IMR-90 (cell line): Measurements from ENCODE around the gene MICU1. TPM values are rescaled to one million over a fixed set of nuclear protein-coding genes. Genes with fewer than 3 reads are reported as not detected.

ENCODE experiments used
- ATAC-seq: fragments of 200-7000 bp; cut with Tn5 transposase; 2 replicates; pipeline ENCODE4 v1.9.1; 2020; ENCODE audit warnings: low read depth, mild to moderate bottlenecking, moderate library complexity
- BruUV-seq: library from RNA; stranded (reverse); fragments of 400-500 nt; replicated peaks from 2 replicates; lab custom pipeline; 2021; lab: Mats Ljungman, UMichigan
- CTCF ChIA-PET: fragments of 300-600 bp; formaldehyde crosslinking; extraction: SDS; loops from one replicate; lab custom pipeline; 2021; ENCODE audit warnings: antibody characterized with exemption; lab: Yijun Ruan, JAX
- POLR2A ChIA-PET: fragments of 300-600 bp; sonication (Branson Sonifier 250); formaldehyde crosslinking; loops from one replicate; lab custom pipeline; 2022; ENCODE audit warnings: antibody characterized with exemption; ENCODE audit not compliant: unreplicated experiment; lab: Charles Lee
- DNase-seq: peaks from one replicate; pipeline ENCODE4 v3.0.0; 2013
- H2AFZ ChIP-seq: replicated peaks from 2 replicates; pipeline ENCODE3; 2013; ENCODE audit warnings: low read length, mild to moderate bottlenecking; ENCODE audit not compliant: poor library complexity
- H2AK5ac ChIP-seq: 2 replicates; pipeline ENCODE4 v1.6.1; 2013; ENCODE audit warnings: low read depth, low read length, inconsistent platforms
- H2AK9ac ChIP-seq: replicated peaks from 2 replicates; pipeline ENCODE3; 2013; ENCODE audit warnings: mild to moderate bottlenecking, low read depth, low read length, moderate library complexity; ENCODE audit not compliant: poor library complexity
- H2BK120ac ChIP-seq: 2 replicates; pipeline ENCODE4 v1.6.1; 2013; ENCODE audit warnings: low read depth, low read length, inconsistent platforms
- H2BK15ac ChIP-seq: 3 replicates; pipeline ENCODE4 v1.6.1; 2013; ENCODE audit warnings: low read depth, low read length, inconsistent platforms
- H2BK20ac ChIP-seq: 2 replicates; pipeline ENCODE4 v1.6.1; 2013; ENCODE audit warnings: low read depth, mild to moderate bottlenecking, inconsistent platforms, low read length, moderate library complexity
- H2BK5ac ChIP-seq: 2 replicates; pipeline ENCODE4 v1.6.1; 2013; ENCODE audit warnings: mild to moderate bottlenecking, low read depth, low read length, inconsistent platforms; ENCODE audit not compliant: poor library complexity, severe bottlenecking
- H3K14ac ChIP-seq: replicated peaks from 2 replicates; pipeline ENCODE4 v1.6.1; 2013; ENCODE audit warnings: low read depth, low read length, inconsistent platforms
- H3K18ac ChIP-seq: 2 replicates; pipeline ENCODE4 v1.6.1; 2013; ENCODE audit warnings: low read depth, low read length, control low read depth
- H3K23ac ChIP-seq: 2 replicates; pipeline ENCODE4 v1.6.1; 2013; ENCODE audit warnings: low read depth, low read length, inconsistent platforms
- H3K27ac ChIP-seq: 2 replicates; pipeline ENCODE4 v1.5.1; 2013; ENCODE audit warnings: mild to moderate bottlenecking, control low read depth, low read length; ENCODE audit not compliant: insufficient read depth
- H3K27me3 ChIP-seq: 2 replicates; pipeline ENCODE4 v1.6.1; 2013; ENCODE audit warnings: low read length; ENCODE audit not compliant: control insufficient read depth, insufficient read depth
- H3K36me3 ChIP-seq: 2 replicates; pipeline ENCODE4 v1.6.1; 2013; ENCODE audit warnings: low read length, mixed read lengths; ENCODE audit not compliant: control insufficient read depth, insufficient read depth
- H3K4ac ChIP-seq: 2 replicates; pipeline ENCODE4 v1.6.1; 2013; ENCODE audit warnings: low read depth, low read length, inconsistent platforms
- H3K4me1 ChIP-seq: 2 replicates; pipeline ENCODE4 v1.6.1; 2013; ENCODE audit warnings: low read length, mixed read lengths; ENCODE audit not compliant: control insufficient read depth, insufficient read depth
- H3K4me2 ChIP-seq: 2 replicates; pipeline ENCODE4 v1.6.1; 2013; ENCODE audit warnings: low read depth, mild to moderate bottlenecking, control low read depth, low read length, moderate library complexity
- H3K4me3 ChIP-seq: 2 replicates; pipeline ENCODE4 v1.5.1; 2013; ENCODE audit warnings: low read depth, mild to moderate bottlenecking, control low read depth, low read length, moderate library complexity; ENCODE audit not compliant: insufficient read depth
- H3K56ac ChIP-seq: 2 replicates; pipeline ENCODE4 v1.6.1; 2013; ENCODE audit warnings: low read length, inconsistent platforms; ENCODE audit not compliant: insufficient read depth; ENCODE audit errors: extremely low read depth
- H3K79me1 ChIP-seq, 2 experiments: 2 replicates each; pipeline ENCODE4 v1.6.1; 2013; ENCODE audit warnings: low read length in 2 of 2, inconsistent platforms in 1 of 2, low read depth in 1 of 2
- H3K9ac ChIP-seq: 2 replicates; pipeline ENCODE4 v1.6.1; 2013; ENCODE audit warnings: low read depth, low read length, control low read depth
- H3K9me1 ChIP-seq: 2 replicates; pipeline ENCODE4 v1.6.1; 2013; ENCODE audit warnings: low read length, inconsistent platforms; ENCODE audit not compliant: insufficient read depth
- H3K9me3 ChIP-seq: 2 replicates; pipeline ENCODE4 v1.6.1; 2013; ENCODE audit warnings: low read length; ENCODE audit not compliant: control insufficient read depth, insufficient read depth
- H4K20me1 ChIP-seq: 2 replicates; pipeline ENCODE4 v1.6.1; 2013; ENCODE audit warnings: low read length, inconsistent platforms; ENCODE audit not compliant: insufficient read depth
- H4K5ac ChIP-seq: 2 replicates; pipeline ENCODE4 v1.6.1; 2013; ENCODE audit warnings: mild to moderate bottlenecking, low read depth, low read length, control low read depth
- H4K8ac ChIP-seq, 2 experiments: 2 replicates each; pipeline ENCODE4 v1.6.1; 2013; ENCODE audit warnings: low read depth in 2 of 2, low read length in 2 of 2, control low read depth in 1 of 2, inconsistent platforms in 1 of 2
- H4K91ac ChIP-seq: 2 replicates; pipeline ENCODE4 v1.6.1; 2013; ENCODE audit warnings: low read depth, low read length, inconsistent platforms; ENCODE audit not compliant: insufficient read depth
- BHLHE40 ChIP-seq: fragments of 150-350 bp; IDR thresholded peaks from 2 replicates; pipeline ENCODE4 v1.6.1; 2016; ENCODE audit warnings: mild to moderate bottlenecking, low read depth, low read length
- CEBPB ChIP-seq: IDR thresholded peaks from 2 replicates; pipeline ENCODE4 v1.6.1; 2012; ENCODE audit warnings: low read depth, low read length, improper control_type of control experiment
- CHD1 ChIP-seq: IDR thresholded peaks from 2 replicates; pipeline ENCODE4 v1.6.1; 2012; ENCODE audit warnings: low read depth, low read length, improper control_type of control experiment
- FOS ChIP-seq: fragments of 150-350 bp; IDR thresholded peaks from 2 replicates; pipeline ENCODE4 v1.6.1; 2016; ENCODE audit warnings: low read depth, low read length
- MAFK ChIP-seq: IDR thresholded peaks from 2 replicates; pipeline ENCODE4 v1.6.1; 2012; ENCODE audit warnings: low read depth, low read length, improper control_type of control experiment
- MAZ ChIP-seq: IDR thresholded peaks from 2 replicates; pipeline ENCODE4 v1.6.1; 2012; ENCODE audit warnings: low read depth, mild to moderate bottlenecking, low read length, improper control_type of control experiment, moderate library complexity, borderline replicate concordance
- MXI1 ChIP-seq: IDR thresholded peaks from 2 replicates; pipeline ENCODE4 v1.6.1; 2012; ENCODE audit warnings: low read depth, mild to moderate bottlenecking, low read length, moderate library complexity, borderline replicate concordance
- NFE2L2 ChIP-seq: fragments of 150-350 bp; IDR thresholded peaks from 2 replicates; pipeline ENCODE4 v1.6.1; 2016; ENCODE audit warnings: low read depth, mild to moderate bottlenecking, low read length
- POLR2A ChIP-seq: IDR thresholded peaks from 2 replicates; pipeline ENCODE4 v1.6.1; 2012; ENCODE audit warnings: mild to moderate bottlenecking, low read depth, low read length
- RAD21 ChIP-seq: IDR thresholded peaks from 2 replicates; pipeline ENCODE4 v1.6.1; 2012; ENCODE audit warnings: low read length, improper control_type of control experiment
- RCOR1 ChIP-seq: IDR thresholded peaks from 2 replicates; pipeline ENCODE4 v1.6.1; 2012; ENCODE audit warnings: mild to moderate bottlenecking, low read length, improper control_type of control experiment; ENCODE audit not compliant: insufficient replicate concordance
- RFX5 ChIP-seq: IDR thresholded peaks from 2 replicates; pipeline ENCODE4 v1.8.0; 2012; ENCODE audit warnings: low read depth, mild to moderate bottlenecking, low read length, moderate library complexity
- SMC3 ChIP-seq: fragments of 150-350 bp; IDR thresholded peaks from 2 replicates; pipeline ENCODE4 v1.6.1; 2016; ENCODE audit warnings: low read depth, mild to moderate bottlenecking, antibody characterized with exemption, low read length, moderate library complexity
- WGBS, 2 experiments: methylation state at CpG; one replicate each; pipeline versions ENCODE4 v1.1.5 to v1.1.7; 2013; ENCODE audit warnings: missing lambda C conversion rate in 2 of 2; ENCODE audit not compliant: insufficient read length in 1 of 2; ENCODE audit errors: extremely low coverage in 2 of 2; 5-methylcytosine and 5-hydroxymethylcytosine counted together
- dilution Hi-C: fragments of 300-500 bp; cut with HindIII; formaldehyde crosslinking; loops from one replicate; pipeline ENCODE4 v1.14.3; 2018; ENCODE audit warnings: low sequenced_read_pairs; ENCODE audit not compliant: unreplicated experiment
- in situ Hi-C: fragments of 300-500 bp; cut with MboI; formaldehyde crosslinking; loops from 3 replicates; pipeline ENCODE4 v1.14.3; 2019; ENCODE audit warnings: low sequenced_read_pairs, inconsistent platforms, mixed read lengths
- intact Hi-C: fragments of 100-400 bp; cut with micrococcal nuclease; formaldehyde crosslinking; loops from 2 replicates; pipeline ENCODE4 v1.10.0; 2022
- polyA plus RNA-seq, 3 experiments: library from polyadenylated mRNA; depleted of rRNA; stranded (reverse); fragments of >200 nt; gene quantifications; 2 replicates each; pipeline ENCODE4 v1.2.3, GENCODE V29; 2012; ENCODE audit warnings: low replicate concordance in 1 of 3
- total RNA-seq: library from RNA; depleted of rRNA; stranded (reverse); fragments of >200 nt; gene quantifications from 2 replicates; pipeline ENCODE4 v1.2.3, GENCODE V29; 2012
- TF ChIP-seq, protein P1 (sequence below): fragments of 150-350 bp; IDR thresholded peaks from 2 replicates; pipeline ENCODE4 v1.6.1; 2017; ENCODE audit warnings: mild to moderate bottlenecking, antibody characterized with exemption, low read length, low read depth
- TF ChIP-seq, protein P2 (sequence below): fragments of 150-350 bp; IDR thresholded peaks from 2 replicates; pipeline ENCODE4 v1.6.1; 2016; ENCODE audit warnings: low read depth, mild to moderate bottlenecking, low read length, moderate library complexity, borderline replicate concordance
- TF ChIP-seq, protein P3 (sequence below): conservative IDR thresholded peaks from 2 replicates; pipeline ENCODE4 v1.5.1; 2012; ENCODE audit warnings: mild to moderate bottlenecking, low read depth, low read length, improper control_type of control experiment

MICU1 gene
- total and polyA plus RNA-seq, 2 of the 4 experiments (the other 2 are of a cell fraction), result 43.6 to 44.7 TPM

DNA sequence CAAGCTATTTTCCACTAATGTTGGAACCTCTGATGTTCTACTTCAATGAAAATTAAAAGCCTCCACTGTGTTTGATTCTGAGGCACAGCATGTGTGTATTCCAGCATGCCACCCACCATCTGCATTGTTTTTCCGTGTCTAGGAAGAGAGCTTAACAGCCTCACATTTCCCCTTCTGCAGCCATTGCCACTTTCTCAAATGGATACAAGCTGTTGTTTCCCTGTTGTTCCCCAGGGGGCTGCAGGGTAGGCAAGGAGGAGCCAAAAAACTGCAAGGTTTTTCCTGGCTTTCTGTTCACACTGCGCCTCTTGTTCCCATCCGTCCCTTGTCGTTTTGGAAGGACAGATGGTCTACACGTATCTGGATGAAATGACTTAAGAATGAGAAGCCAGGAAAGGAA lies 198.9 kb downstream of the MICU1 start:
- Histone ChIP-seq H3K23ac (no peak overlapping the region), H4K20me1 (no peaks in the 10 kb centered on the region), H2AK9ac (no peak overlapping the region), H4K91ac (no peak overlapping the region), H2BK15ac (no peak overlapping the region), H3K9me3 (no peaks in the 10 kb centered on the region), H3K56ac (no peak overlapping the region), H3K9ac (no peak overlapping the region), H2BK20ac (no peak overlapping the region), H3K4me3 (no peak overlapping the region), H2BK120ac (no peak overlapping the region), H3K79me1 (no peaks in the 10 kb centered on the region), H2BK5ac (no peak overlapping the region), H3K4ac (no peak overlapping the region), H3K4me1 (no peaks in the 10 kb centered on the region), H4K8ac (no peak overlapping the region), H2AFZ (no peak overlapping the region), H3K36me3 (peaks cover 5% of the 10 kb centered on the region), H3K9me1 (no peaks in the 10 kb centered on the region), H4K5ac (no peak overlapping the region), H3K27me3 (no peaks in the 10 kb centered on the region), H3K18ac (no peak overlapping the region), H3K14ac (no peak overlapping the region), H3K27ac (no peak overlapping the region), H2AK5ac (no peak overlapping the region), H3K4me2 (no peak overlapping the region)
- intact Hi-C loops, result no loop called here
- BruUV-seq, result no TSS peak
- no peak for DNase-seq
- TF ChIP-seq MAFK (no peak), MXI1 (no peak), CEBPB (no peak), POLR2A (no peak), SMC3 (no peak), NFE2L2 (no peak), RCOR1 (no peak), MAZ (no peak), FOS (no peak), CHD1 (no peak), RFX5 (no peak), RAD21 (no peak), BHLHE40 (no peak)
- TF ChIP-seq, protein P1, sequence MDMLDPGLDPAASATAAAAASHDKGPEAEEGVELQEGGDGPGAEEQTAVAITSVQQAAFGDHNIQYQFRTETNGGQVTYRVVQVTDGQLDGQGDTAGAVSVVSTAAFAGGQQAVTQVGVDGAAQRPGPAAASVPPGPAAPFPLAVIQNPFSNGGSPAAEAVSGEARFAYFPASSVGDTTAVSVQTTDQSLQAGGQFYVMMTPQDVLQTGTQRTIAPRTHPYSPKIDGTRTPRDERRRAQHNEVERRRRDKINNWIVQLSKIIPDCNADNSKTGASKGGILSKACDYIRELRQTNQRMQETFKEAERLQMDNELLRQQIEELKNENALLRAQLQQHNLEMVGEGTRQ, result no peak
- TF ChIP-seq, protein P2, sequence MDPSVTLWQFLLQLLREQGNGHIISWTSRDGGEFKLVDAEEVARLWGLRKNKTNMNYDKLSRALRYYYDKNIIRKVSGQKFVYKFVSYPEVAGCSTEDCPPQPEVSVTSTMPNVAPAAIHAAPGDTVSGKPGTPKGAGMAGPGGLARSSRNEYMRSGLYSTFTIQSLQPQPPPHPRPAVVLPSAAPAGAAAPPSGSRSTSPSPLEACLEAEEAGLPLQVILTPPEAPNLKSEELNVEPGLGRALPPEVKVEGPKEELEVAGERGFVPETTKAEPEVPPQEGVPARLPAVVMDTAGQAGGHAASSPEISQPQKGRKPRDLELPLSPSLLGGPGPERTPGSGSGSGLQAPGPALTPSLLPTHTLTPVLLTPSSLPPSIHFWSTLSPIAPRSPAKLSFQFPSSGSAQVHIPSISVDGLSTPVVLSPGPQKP, result no peak
- TF ChIP-seq, protein P3, sequence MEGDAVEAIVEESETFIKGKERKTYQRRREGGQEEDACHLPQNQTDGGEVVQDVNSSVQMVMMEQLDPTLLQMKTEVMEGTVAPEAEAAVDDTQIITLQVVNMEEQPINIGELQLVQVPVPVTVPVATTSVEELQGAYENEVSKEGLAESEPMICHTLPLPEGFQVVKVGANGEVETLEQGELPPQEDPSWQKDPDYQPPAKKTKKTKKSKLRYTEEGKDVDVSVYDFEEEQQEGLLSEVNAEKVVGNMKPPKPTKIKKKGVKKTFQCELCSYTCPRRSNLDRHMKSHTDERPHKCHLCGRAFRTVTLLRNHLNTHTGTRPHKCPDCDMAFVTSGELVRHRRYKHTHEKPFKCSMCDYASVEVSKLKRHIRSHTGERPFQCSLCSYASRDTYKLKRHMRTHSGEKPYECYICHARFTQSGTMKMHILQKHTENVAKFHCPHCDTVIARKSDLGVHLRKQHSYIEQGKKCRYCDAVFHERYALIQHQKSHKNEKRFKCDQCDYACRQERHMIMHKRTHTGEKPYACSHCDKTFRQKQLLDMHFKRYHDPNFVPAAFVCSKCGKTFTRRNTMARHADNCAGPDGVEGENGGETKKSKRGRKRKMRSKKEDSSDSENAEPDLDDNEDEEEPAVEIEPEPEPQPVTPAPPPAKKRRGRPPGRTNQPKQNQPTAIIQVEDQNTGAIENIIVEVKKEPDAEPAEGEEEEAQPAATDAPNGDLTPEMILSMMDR, result no peak
- in situ Hi-C loops, result no loop called here
- dilution Hi-C loops, result no loop called here
- CTCF ChIA-PET, result no interaction called here
- POLR2A ChIA-PET, result no interaction called here
- WGBS, 2 experiments, result 63% methylated on average over 4 of the region's 5 CpGs; no CpG with 5 or more reads in 1 of the 2 experiments
- ATAC-seq, result no peak
